Activated naive CD4-positive, alpha-beta T cell treated with anti-CD3 and anti-CD28 coated beads, Interleukin-2, amount 50 U/mL, for 16 hours (primary cell): ENCODE results near the gene BLVRB.
A peak's percentile ranks its signal among the peaks of the same experiment; 100 is the strongest.
"Not testable (repeated sequence)": the region's sequence is repeated elsewhere in the genome, so short reads cannot be mapped to it uniquely, and the experiment has no call there.

Experiments used
- DNase-seq: peaks from one replicate; pipeline ENCODE4 v3.0.0-alpha.2; 2020

The BLVRB gene

GRCh38 chr19:40465557-40466218, at the start of gene BLVRB:
Gene BLVRB (minus strand): TSS chr19:40465745. CDS start chr19:40465688, 57 bp downstream.
- peak; percentile 100 for DNase-seq

- DNase-seq, result no peak
Observed at GRCh38 chr19:40513741-40514315, 48.3 kb upstream of the BLVRB start.

GRCh38 chr19:40513345-40513678, 47.8 kb upstream of the BLVRB start:
- no peak for DNase-seq

GRCh38 chr19:40512473-40513344, 47.2 kb upstream of the BLVRB start:
- no peak for DNase-seq

GRCh38 chr19:40512110-40512472, 46.5 kb upstream of the BLVRB start:
- no peak for DNase-seq

GRCh38 chr19:40511487-40511886, 45.9 kb upstream of the BLVRB start:
- DNase-seq, result no peak

GRCh38 chr19:40510526-40511115, 45.1 kb upstream of the BLVRB start:
- DNase-seq, result no peak

- DNase-seq, result no peak
Observed at GRCh38 chr19:40508739-40509260, 43.3 kb upstream of the BLVRB start.

GRCh38 chr19:40507892-40508291, 42.3 kb upstream of the BLVRB start:
- no peak for DNase-seq

GRCh38 chr19:40506099-40506498, 40.6 kb upstream of the BLVRB start:
- no peak for DNase-seq

GRCh38 chr19:40503320-40503695, 37.8 kb upstream of the BLVRB start:
- no peak for DNase-seq

- DNase-seq, result no peak
Observed at GRCh38 chr19:40502647-40503319, 37.2 kb upstream of the BLVRB start.

- DNase-seq, result no peak
Observed at GRCh38 chr19:40502081-40502480, 36.5 kb upstream of the BLVRB start.

GRCh38 chr19:40501599-40501998, 36.1 kb upstream of the BLVRB start:
- DNase-seq, result no peak

- DNase-seq, result not testable (repeated sequence)
Observed at GRCh38 chr19:40500678-40501530, 35.4 kb upstream of the BLVRB start.

GRCh38 chr19:40499320-40499719, 33.8 kb upstream of the BLVRB start:
- DNase-seq, result no peak

GRCh38 chr19:40497214-40497613, 31.7 kb upstream of the BLVRB start:
- no peak for DNase-seq

GRCh38 chr19:40494191-40494838, 28.8 kb upstream of the BLVRB start:
- no peak for DNase-seq

GRCh38 chr19:40493778-40494177, 28.2 kb upstream of the BLVRB start:
- DNase-seq, result no peak

GRCh38 chr19:40492274-40492673, 26.7 kb upstream of the BLVRB start:
- DNase-seq, result no peak

- no peak for DNase-seq
Observed at GRCh38 chr19:40489882-40490230, 24.3 kb upstream of the BLVRB start.

GRCh38 chr19:40486017-40486416, 20.5 kb upstream of the BLVRB start:
- no peak for DNase-seq
